Esophagus squamous epithelium (tissue), 4 donors: ENCODE results near the gene KIF14.

Source experiments
- POLR2A ChIP-seq, 4 donors: fragments of 450-650 bp; IDR thresholded peaks; one replicate each; pipeline ENCODE4 v1.6.1; 2017; ENCODE audit warnings: antibody characterized with exemption in 4 of 4, mild to moderate bottlenecking in 4 of 4, moderate library complexity in 3 of 4
- TF ChIP-seq, protein P1 (sequence below), 6 experiments: fragments of 450-650 bp in 4 of 6; fragments of 200-600 bp in 2 of 6; sonication (generic) in 2 of 6; IDR thresholded peaks; one replicate each; pipeline ENCODE4 v1.5.1; 2016 to 2019; ENCODE audit warnings: antibody characterized with exemption in 6 of 6, mild to moderate bottlenecking in 4 of 6, moderate library complexity in 4 of 6

DNA sequence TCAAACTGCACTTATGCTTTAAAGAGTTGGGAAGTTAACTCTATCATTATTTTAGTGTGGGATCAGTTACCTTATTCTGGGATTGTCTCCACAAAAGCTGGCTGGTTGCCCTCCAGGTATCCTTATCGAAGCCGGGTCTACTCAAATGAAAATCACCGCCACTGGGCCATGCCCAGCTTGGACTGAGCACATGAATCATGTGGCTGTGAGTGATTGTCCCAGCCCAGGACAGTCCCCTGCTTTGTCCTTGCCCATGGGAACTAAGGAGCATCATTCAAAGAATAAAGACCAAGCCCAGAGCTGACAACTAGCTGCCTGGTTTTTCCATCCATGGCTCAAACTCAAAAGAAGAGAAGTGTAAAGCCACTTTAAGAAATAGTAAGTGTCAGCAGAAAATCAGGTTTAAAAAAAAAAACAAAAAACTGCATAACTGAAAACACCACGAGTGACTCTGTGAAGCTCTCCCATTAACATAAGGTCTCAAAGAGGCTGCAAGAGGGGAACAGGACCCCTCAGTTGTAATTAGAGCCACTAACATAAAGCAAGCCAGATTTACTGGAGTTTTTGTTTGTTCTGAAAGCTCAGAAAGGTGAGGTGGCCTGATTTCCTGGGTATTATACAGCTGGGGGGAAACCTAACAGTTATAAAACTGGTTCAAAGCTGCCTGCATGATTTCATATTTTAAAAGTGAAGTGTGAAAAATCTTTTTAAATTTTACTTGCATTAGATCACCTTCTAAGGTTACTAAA is 91.5 kb downstream of the KIF14 start:
- TF ChIP-seq, protein P1, sequence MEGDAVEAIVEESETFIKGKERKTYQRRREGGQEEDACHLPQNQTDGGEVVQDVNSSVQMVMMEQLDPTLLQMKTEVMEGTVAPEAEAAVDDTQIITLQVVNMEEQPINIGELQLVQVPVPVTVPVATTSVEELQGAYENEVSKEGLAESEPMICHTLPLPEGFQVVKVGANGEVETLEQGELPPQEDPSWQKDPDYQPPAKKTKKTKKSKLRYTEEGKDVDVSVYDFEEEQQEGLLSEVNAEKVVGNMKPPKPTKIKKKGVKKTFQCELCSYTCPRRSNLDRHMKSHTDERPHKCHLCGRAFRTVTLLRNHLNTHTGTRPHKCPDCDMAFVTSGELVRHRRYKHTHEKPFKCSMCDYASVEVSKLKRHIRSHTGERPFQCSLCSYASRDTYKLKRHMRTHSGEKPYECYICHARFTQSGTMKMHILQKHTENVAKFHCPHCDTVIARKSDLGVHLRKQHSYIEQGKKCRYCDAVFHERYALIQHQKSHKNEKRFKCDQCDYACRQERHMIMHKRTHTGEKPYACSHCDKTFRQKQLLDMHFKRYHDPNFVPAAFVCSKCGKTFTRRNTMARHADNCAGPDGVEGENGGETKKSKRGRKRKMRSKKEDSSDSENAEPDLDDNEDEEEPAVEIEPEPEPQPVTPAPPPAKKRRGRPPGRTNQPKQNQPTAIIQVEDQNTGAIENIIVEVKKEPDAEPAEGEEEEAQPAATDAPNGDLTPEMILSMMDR (IDR thresholded peaks at IDR 0.05), result no peak
- no peak for TF ChIP-seq POLR2A (IDR thresholded peaks at IDR 0.05)
